NCI-H1105 treated with DMSO at 0.1 percent for 48 hours (cell line): ENCODE measurements around the gene ADAM30.

Source experiments
- DNase-seq: peaks from one replicate; lab custom pipeline; 2025; lab: John Stamatoyannopoulos, UW

ADAM30 gene

GRCh38 chr1:119896303-119896702 is at the start of gene ADAM30:
Gene ADAM30, minus strand, starts transcription at chr1:119896515. Its CDS starts 179 bp downstream, at chr1:119896336.
- DNase-seq, result no peak

- no peak for DNase-seq
These were observed 46.9 kb upstream of the ADAM30 start for GRCh38 chr1:119943216-119943615.

GRCh38 chr1:119941392-119941791 is 45.1 kb upstream of the ADAM30 start:
- no peak for DNase-seq

- no peak for DNase-seq
These were observed 44.4 kb upstream of the ADAM30 start for GRCh38 chr1:119940697-119941096.

GRCh38 chr1:119937198-119937597 is 40.9 kb upstream of the ADAM30 start:
- no peak for DNase-seq

- DNase-seq, result no peak
These were observed 39.6 kb upstream of the ADAM30 start for GRCh38 chr1:119935915-119936314.

GRCh38 chr1:119935373-119935772 is 39.1 kb upstream of the ADAM30 start:
- no peak for DNase-seq

- DNase-seq, result no peak
These were observed 37.1 kb upstream of the ADAM30 start for GRCh38 chr1:119933397-119933796.

- DNase-seq, result no peak
These were observed 33.5 kb upstream of the ADAM30 start for GRCh38 chr1:119929643-119930315.

- DNase-seq, result no peak
These were observed 30.2 kb upstream of the ADAM30 start for GRCh38 chr1:119926553-119926952.

- no peak for DNase-seq
These were observed 28.9 kb upstream of the ADAM30 start for GRCh38 chr1:119924948-119925898.

- DNase-seq, result no peak
These were observed 24.0 kb upstream of the ADAM30 start for GRCh38 chr1:119920104-119920968.

GRCh38 chr1:119919241-119919640 is 22.9 kb upstream of the ADAM30 start:
- DNase-seq, result no peak

- no peak for DNase-seq
These were observed 22.0 kb upstream of the ADAM30 start for GRCh38 chr1:119918301-119918700.

GRCh38 chr1:119917304-119918055 is 21.2 kb upstream of the ADAM30 start:
- DNase-seq, result peak; percentile 62

GRCh38 chr1:119915517-119915916 is 19.2 kb upstream of the ADAM30 start:
- no peak for DNase-seq

GRCh38 chr1:119914071-119914470 is 17.8 kb upstream of the ADAM30 start:
- DNase-seq, result no peak

- no peak for DNase-seq
These were observed 16.6 kb upstream of the ADAM30 start for GRCh38 chr1:119912963-119913362.

- DNase-seq, result no peak
These were observed 15.5 kb upstream of the ADAM30 start for GRCh38 chr1:119911775-119912174.

GRCh38 chr1:119910618-119911017 is 14.3 kb upstream of the ADAM30 start:
- DNase-seq, result no peak

- no peak for DNase-seq
These were observed 13.7 kb upstream of the ADAM30 start for GRCh38 chr1:119909890-119910596.
